Measurements from ENCODE around the gene NKX1-2.

Gene NKX1-2

DNA sequence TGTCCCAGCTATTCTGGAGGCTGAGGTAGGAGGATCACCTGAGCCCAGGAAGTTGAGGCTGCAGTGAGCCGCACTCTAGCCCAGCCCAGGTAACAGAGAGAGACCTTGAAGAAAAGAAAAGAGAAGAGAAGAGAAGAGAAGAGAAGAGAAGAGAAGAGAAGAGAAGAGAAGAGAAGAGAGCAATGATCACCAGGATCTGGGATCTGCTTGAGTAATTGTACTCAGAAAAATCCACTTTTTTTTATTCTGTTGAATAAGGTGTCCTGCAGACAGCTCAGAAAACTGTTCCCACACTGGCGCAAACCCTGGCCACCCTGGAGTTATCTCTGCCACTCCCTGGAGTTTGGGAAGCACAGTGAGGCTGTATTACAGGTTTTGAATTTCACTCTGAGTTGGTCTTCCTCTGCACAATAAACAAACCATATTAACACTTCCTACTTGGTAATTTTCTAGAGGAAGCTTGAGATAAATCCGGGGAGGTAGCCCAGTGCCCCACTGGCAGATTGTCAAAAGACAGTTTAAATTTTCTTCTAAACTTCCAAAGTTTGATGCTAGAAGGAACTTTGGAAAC is 21.5 kb downstream of the NKX1-2 start:
- H3K4me1 ChIP-seq (ENCODE audit: control insufficient read depth, insufficient read depth, low read length) = 0 out of 2 replicates have a peak, but pooled peaks cover 5% of the 10 kb centered on the region
- no peak overlapping the region for H3K4me3 ChIP-seq (ENCODE audit: low read depth, low read length)
- H3K9me3 ChIP-seq (ENCODE audit: control insufficient read depth, insufficient read depth, low read depth, low read length) = no peaks in the 10 kb centered on the region
- ChIA-PET CTCF (interaction anchor here (0.9 to 1.8 kb wide), 2 partner anchors 10 to 11 kb away, joined by 3 to 11 read pairs; partner anchors contain the start of gene OAT), POLR2A (interaction anchor here (1.9 kb wide), 1 partner anchor 9 kb away, joined by 16 read pairs; the partner anchor contains the start of gene OAT)
- no peaks in the 10 kb centered on the region for H3K36me3 ChIP-seq (ENCODE audit: control insufficient read depth in 2 of 2, insufficient read depth in 1 of 2, low read length in 2 of 2)
- no peak for TF ChIP-seq ZNF37A (tag by site-specific recombination; IDR thresholded peaks at IDR 0.05)
- TF ChIP-seq KLF16 (tag by site-specific recombination; IDR thresholded peaks at IDR 0.05) = no peak
- TF ChIP-seq ZNF184 (tag by site-specific recombination; IDR thresholded peaks at IDR 0.05) = peak; percentile 22; the same call in 1 of the 2 replicates
- TF ChIP-seq, protein P1, sequence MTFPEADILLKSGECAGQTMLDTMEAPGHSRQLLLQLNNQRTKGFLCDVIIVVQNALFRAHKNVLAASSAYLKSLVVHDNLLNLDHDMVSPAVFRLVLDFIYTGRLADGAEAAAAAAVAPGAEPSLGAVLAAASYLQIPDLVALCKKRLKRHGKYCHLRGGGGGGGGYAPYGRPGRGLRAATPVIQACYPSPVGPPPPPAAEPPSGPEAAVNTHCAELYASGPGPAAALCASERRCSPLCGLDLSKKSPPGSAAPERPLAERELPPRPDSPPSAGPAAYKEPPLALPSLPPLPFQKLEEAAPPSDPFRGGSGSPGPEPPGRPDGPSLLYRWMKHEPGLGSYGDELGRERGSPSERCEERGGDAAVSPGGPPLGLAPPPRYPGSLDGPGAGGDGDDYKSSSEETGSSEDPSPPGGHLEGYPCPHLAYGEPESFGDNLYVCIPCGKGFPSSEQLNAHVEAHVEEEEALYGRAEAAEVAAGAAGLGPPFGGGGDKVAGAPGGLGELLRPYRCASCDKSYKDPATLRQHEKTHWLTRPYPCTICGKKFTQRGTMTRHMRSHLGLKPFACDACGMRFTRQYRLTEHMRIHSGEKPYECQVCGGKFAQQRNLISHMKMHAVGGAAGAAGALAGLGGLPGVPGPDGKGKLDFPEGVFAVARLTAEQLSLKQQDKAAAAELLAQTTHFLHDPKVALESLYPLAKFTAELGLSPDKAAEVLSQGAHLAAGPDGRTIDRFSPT (tag by site-specific recombination; IDR thresholded peaks at IDR 0.05) = no peak
- peak; percentile 94 for TF ChIP-seq ZNF335 (tag by site-specific recombination; conservative IDR thresholded peaks at IDR 0.05)
- peak; percentile 83 for TF ChIP-seq SP7 (tag by site-specific recombination; IDR thresholded peaks at IDR 0.05)
- no peak for TF ChIP-seq ZNF785 (tag by site-specific recombination; IDR thresholded peaks at IDR 0.05)
- no peak for TF ChIP-seq ZNF292 (tag by site-specific recombination; IDR thresholded peaks at IDR 0.05; ENCODE audit: borderline replicate concordance, low read depth)
- no peak for TF ChIP-seq ZNF473 (tag by site-specific recombination; IDR thresholded peaks at IDR 0.05)
- no peak for TF ChIP-seq ZNF664 (tag by site-specific recombination; IDR thresholded peaks at IDR 0.05)
- TF ChIP-seq GLI4 (tag by site-specific recombination; IDR thresholded peaks at IDR 0.05) = no peak
- TF ChIP-seq, protein P2, sequence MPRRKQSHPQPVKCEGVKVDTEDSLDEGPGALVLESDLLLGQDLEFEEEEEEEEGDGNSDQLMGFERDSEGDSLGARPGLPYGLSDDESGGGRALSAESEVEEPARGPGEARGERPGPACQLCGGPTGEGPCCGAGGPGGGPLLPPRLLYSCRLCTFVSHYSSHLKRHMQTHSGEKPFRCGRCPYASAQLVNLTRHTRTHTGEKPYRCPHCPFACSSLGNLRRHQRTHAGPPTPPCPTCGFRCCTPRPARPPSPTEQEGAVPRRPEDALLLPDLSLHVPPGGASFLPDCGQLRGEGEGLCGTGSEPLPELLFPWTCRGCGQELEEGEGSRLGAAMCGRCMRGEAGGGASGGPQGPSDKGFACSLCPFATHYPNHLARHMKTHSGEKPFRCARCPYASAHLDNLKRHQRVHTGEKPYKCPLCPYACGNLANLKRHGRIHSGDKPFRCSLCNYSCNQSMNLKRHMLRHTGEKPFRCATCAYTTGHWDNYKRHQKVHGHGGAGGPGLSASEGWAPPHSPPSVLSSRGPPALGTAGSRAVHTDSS (tag by site-specific recombination; IDR thresholded peaks at IDR 0.05) = peak; percentile 51
- TF ChIP-seq, protein P3, sequence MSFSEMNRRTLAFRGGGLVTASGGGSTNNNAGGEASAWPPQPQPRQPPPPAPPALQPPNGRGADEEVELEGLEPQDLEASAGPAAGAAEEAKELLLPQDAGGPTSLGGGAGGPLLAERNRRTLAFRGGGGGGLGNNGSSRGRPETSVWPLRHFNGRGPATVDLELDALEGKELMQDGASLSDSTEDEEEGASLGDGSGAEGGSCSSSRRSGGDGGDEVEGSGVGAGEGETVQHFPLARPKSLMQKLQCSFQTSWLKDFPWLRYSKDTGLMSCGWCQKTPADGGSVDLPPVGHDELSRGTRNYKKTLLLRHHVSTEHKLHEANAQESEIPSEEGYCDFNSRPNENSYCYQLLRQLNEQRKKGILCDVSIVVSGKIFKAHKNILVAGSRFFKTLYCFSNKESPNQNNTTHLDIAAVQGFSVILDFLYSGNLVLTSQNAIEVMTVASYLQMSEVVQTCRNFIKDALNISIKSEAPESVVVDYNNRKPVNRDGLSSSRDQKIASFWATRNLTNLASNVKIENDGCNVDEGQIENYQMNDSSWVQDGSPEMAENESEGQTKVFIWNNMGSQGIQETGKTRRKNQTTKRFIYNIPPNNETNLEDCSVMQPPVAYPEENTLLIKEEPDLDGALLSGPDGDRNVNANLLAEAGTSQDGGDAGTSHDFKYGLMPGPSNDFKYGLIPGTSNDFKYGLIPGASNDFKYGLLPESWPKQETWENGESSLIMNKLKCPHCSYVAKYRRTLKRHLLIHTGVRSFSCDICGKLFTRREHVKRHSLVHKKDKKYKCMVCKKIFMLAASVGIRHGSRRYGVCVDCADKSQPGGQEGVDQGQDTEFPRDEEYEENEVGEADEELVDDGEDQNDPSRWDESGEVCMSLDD (tag by site-specific recombination; IDR thresholded peaks at IDR 0.05) = no peak
- peak; percentile 98 for TF ChIP-seq GLIS1 (tag by site-specific recombination; IDR thresholded peaks at IDR 0.05)
- TF ChIP-seq OSR2 (tag by site-specific recombination; IDR thresholded peaks at IDR 0.05) = peak; percentile 32; the same call in 1 of the 2 replicates
- 0 out of 2 replicates have a peak, but pooled peaks have one; percentile 19 for TF ChIP-seq ZBTB20 (tag by site-specific recombination; IDR thresholded peaks at IDR 0.05)
- peak; percentile 22; the same call in 1 of the 2 replicates for TF ChIP-seq ZIC2 (tag by site-specific recombination; IDR thresholded peaks at IDR 0.05)
- H3K27ac ChIP-seq (ENCODE audit: extremely low read depth, low read depth, low read length) = no peak overlapping the region

DNA sequence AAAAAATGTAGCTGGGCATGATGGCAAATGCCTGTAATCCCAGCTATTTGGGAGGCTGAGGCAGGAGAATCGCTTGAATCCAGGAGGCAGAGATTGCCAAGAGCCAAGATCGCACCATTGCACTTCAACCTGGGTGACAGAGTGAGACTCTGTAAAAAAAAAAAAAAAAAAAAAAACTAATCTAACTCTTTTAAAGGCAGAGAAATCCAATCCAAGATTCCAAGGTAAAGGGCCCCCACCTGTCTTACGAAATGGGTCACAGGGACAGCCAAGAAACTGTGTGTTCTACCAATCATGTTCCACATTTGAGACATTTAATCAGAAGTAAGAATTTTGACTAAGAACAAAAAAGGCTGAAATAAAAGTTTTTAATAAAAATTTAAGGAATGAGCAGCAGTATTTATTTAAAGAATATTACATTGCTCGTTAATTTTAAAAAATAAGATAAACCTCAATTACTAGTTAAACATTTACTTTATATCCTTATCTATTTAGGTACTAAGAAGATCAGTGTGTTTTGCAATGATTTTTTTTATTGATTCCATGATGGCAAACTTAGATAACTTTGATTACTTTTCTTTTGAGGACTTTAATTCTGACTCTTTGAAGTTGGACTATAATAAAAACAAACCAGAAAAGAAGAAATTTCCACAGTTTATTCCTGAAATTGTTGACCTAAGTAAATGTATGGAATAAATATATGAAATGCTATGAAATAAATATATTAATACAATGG is 24.4 kb downstream of the NKX1-2 start:
- POLR2A ChIA-PET = no interaction called here
- TF ChIP-seq, protein P4, sequence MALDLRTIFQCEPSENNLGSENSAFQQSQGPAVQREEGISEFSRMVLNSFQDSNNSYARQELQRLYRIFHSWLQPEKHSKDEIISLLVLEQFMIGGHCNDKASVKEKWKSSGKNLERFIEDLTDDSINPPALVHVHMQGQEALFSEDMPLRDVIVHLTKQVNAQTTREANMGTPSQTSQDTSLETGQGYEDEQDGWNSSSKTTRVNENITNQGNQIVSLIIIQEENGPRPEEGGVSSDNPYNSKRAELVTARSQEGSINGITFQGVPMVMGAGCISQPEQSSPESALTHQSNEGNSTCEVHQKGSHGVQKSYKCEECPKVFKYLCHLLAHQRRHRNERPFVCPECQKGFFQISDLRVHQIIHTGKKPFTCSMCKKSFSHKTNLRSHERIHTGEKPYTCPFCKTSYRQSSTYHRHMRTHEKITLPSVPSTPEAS (tag by site-specific recombination; IDR thresholded peaks at IDR 0.05) = no peak
- TF ChIP-seq, protein P5, sequence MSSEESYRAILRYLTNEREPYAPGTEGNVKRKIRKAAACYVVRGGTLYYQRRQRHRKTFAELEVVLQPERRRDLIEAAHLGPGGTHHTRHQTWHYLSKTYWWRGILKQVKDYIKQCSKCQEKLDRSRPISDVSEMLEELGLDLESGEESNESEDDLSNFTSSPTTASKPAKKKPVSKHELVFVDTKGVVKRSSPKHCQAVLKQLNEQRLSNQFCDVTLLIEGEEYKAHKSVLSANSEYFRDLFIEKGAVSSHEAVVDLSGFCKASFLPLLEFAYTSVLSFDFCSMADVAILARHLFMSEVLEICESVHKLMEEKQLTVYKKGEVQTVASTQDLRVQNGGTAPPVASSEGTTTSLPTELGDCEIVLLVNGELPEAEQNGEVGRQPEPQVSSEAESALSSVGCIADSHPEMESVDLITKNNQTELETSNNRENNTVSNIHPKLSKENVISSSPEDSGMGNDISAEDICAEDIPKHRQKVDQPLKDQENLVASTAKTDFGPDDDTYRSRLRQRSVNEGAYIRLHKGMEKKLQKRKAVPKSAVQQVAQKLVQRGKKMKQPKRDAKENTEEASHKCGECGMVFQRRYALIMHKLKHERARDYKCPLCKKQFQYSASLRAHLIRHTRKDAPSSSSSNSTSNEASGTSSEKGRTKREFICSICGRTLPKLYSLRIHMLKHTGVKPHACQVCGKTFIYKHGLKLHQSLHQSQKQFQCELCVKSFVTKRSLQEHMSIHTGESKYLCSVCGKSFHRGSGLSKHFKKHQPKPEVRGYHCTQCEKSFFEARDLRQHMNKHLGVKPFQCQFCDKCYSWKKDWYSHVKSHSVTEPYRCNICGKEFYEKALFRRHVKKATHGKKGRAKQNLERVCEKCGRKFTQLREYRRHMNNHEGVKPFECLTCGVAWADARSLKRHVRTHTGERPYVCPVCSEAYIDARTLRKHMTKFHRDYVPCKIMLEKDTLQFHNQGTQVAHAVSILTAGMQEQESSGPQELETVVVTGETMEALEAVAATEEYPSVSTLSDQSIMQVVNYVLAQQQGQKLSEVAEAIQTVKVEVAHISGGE (tag by site-specific recombination; conservative IDR thresholded peaks at IDR 0.05; ENCODE audit: low read depth) = no peak
- TF ChIP-seq GFI1B (tag by site-specific recombination; IDR thresholded peaks at IDR 0.05) = no peak
- TF ChIP-seq, protein P6, sequence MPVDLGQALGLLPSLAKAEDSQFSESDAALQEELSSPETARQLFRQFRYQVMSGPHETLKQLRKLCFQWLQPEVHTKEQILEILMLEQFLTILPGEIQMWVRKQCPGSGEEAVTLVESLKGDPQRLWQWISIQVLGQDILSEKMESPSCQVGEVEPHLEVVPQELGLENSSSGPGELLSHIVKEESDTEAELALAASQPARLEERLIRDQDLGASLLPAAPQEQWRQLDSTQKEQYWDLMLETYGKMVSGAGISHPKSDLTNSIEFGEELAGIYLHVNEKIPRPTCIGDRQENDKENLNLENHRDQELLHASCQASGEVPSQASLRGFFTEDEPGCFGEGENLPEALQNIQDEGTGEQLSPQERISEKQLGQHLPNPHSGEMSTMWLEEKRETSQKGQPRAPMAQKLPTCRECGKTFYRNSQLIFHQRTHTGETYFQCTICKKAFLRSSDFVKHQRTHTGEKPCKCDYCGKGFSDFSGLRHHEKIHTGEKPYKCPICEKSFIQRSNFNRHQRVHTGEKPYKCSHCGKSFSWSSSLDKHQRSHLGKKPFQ (tag by site-specific recombination; IDR thresholded peaks at IDR 0.05) = no peak

More for the DNA sequence above, 24.4 kb downstream of the NKX1-2 start:
- Histone ChIP-seq H3K4me1 (ENCODE audit: control insufficient read depth, insufficient read depth, low read length) (peaks cover 13% of the 10 kb centered on the region; the same call in 1 of the 2 replicates), H3K27ac (ENCODE audit: extremely low read depth, low read depth, low read length) (no peak overlapping the region), H3K36me3 (ENCODE audit: control insufficient read depth in 2 of 2, insufficient read depth in 1 of 2, low read length in 2 of 2) (no peaks in the 10 kb centered on the region), H3K9me3 (ENCODE audit: control insufficient read depth, insufficient read depth, low read depth, low read length) (no peaks in the 10 kb centered on the region), H3K4me3 (ENCODE audit: low read depth, low read length) (no peak overlapping the region)
- CTCF ChIA-PET = interaction anchor here (0.7 kb wide), 1 partner anchor 473 kb away, joined by 3 read pairs; no protein-coding TSS in a partner anchor
